ENCODE data around the gene EXOC4.

The EXOC4 gene

DNA sequence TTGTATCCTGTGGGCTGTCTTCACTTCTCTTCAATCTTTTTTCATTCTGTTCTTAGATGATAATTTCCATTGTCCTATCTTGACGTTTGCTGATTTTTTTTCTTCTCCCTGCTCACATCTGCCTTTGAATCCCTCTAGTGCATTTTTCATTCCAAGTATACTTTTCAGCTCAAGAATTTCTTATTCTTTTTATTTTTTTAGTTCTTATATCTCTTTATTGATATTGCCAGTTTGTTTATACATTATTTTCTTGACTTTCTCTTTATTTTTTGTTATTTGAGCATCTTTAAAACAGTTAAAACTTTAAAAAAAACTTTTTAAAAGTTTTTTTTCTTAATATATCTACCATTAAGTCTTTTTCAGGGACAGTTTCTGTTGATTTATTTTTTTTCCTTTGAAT lies 100.9 kb downstream of the EXOC4 start:
- H3K4me2 ChIP-seq (ENCODE audit: insufficient read depth, low read length, poor library complexity, severe bottlenecking) = no peak overlapping the region
- no peak overlapping the region for H3K23ac ChIP-seq (ENCODE audit: low read depth, low read length, poor library complexity)
- DNase-seq (ENCODE audit: low spot score) = no peak

GRCh38 chr7:133354546-133355324 lies 101.9 kb downstream of the EXOC4 start:
- no peak overlapping the region for H3K14ac ChIP-seq (ENCODE audit: low read length)
- no CpG with 5 or more reads among the region's 5 CpGs for WGBS, 2 donors (ENCODE audit: extremely low coverage in 2 of 2, insufficient read length in 2 of 2, insufficient replicate concordance in 1 of 2)
- H2BK5ac ChIP-seq (ENCODE audit: low read length) = no peak overlapping the region
- no peak overlapping the region for H4K91ac ChIP-seq (ENCODE audit: low read depth, low read length, poor library complexity)
- no peak overlapping the region for H3K18ac ChIP-seq (ENCODE audit: low read length)
- H2BK12ac ChIP-seq (ENCODE audit: low read length) = no peak overlapping the region
- H3K27me3 ChIP-seq (ENCODE audit: control insufficient read depth in 3 of 3, insufficient read depth in 3 of 3, low read depth in 1 of 3, low read length in 3 of 3) = no peaks in the 10 kb centered on the region
- H2AK5ac ChIP-seq (ENCODE audit: low read depth, low read length) = no peak overlapping the region
- H3K27ac ChIP-seq (replicated peaks; ENCODE audit: low read length) = no peak overlapping the region
- H3K4me3 ChIP-seq (ENCODE audit: low read length in 2 of 2) = no peak overlapping the region
- H3K36me3 ChIP-seq (replicated peaks in 1 of 2; ENCODE audit: control insufficient read depth in 2 of 2, insufficient read depth in 2 of 2, low read length in 2 of 2) = peaks cover 0 to 11% of the 10 kb centered on the region in 2 donors
- peaks cover 2 to 14% of the 10 kb centered on the region in 2 donors for H3K9me3 ChIP-seq (replicated peaks in 1 of 2; ENCODE audit: control insufficient read depth in 2 of 2, insufficient read depth in 1 of 2, low read depth in 1 of 2, low read length in 2 of 2)
- H3K4me1 ChIP-seq (ENCODE audit: control insufficient read depth in 2 of 2, insufficient read depth in 1 of 2, low read depth in 1 of 2, low read length in 2 of 2) = no peaks in the 10 kb centered on the region
- H3K9ac ChIP-seq (ENCODE audit: low read depth, low read length, poor library complexity) = no peak overlapping the region
- no peak overlapping the region for H2BK120ac ChIP-seq (ENCODE audit: low read depth, low read length)
- no peak overlapping the region for H2AFZ ChIP-seq (ENCODE audit: low read length)
- no peaks in the 10 kb centered on the region for H3K79me1 ChIP-seq (ENCODE audit: low read depth, low read length)
- no peak for DNase-seq (ENCODE audit: low spot score)
- H2BK15ac ChIP-seq (ENCODE audit: low read length) = no peak overlapping the region
- H3K4ac ChIP-seq (ENCODE audit: low read length) = no peak overlapping the region
- H3K23ac ChIP-seq (ENCODE audit: low read depth, low read length, poor library complexity) = no peak overlapping the region
- H3K4me2 ChIP-seq (ENCODE audit: insufficient read depth, low read length, poor library complexity, severe bottlenecking) = no peak overlapping the region
- no peak overlapping the region for H4K8ac ChIP-seq (ENCODE audit: low read depth, low read length)

More for the DNA sequence above, 100.9 kb downstream of the EXOC4 start:
- H3K18ac ChIP-seq (ENCODE audit: low read length) = no peak overlapping the region
- no peak overlapping the region for H3K9ac ChIP-seq (ENCODE audit: low read depth, low read length, poor library complexity)
- H3K4me1 ChIP-seq (ENCODE audit: control insufficient read depth in 2 of 2, insufficient read depth in 1 of 2, low read depth in 1 of 2, low read length in 2 of 2) = no peaks in the 10 kb centered on the region
- H2AK5ac ChIP-seq (ENCODE audit: low read depth, low read length) = no peak overlapping the region
- no peak overlapping the region for H2BK120ac ChIP-seq (ENCODE audit: low read depth, low read length)
- peaks cover 2 to 14% of the 10 kb centered on the region in 2 donors for H3K9me3 ChIP-seq (replicated peaks in 1 of 2; ENCODE audit: control insufficient read depth in 2 of 2, insufficient read depth in 1 of 2, low read depth in 1 of 2, low read length in 2 of 2)
- H2AFZ ChIP-seq (ENCODE audit: low read length) = no peak overlapping the region
- H2BK12ac ChIP-seq (ENCODE audit: low read length) = no peak overlapping the region
- H3K4me3 ChIP-seq (ENCODE audit: low read length in 2 of 2) = no peak overlapping the region
- H2BK15ac ChIP-seq (ENCODE audit: low read length) = no peak overlapping the region
- WGBS, 2 donors (ENCODE audit: extremely low coverage in 2 of 2, insufficient read length in 2 of 2, insufficient replicate concordance in 1 of 2) = no CpG with 5 or more reads among the region's 1 CpG
- H2BK5ac ChIP-seq (ENCODE audit: low read length) = no peak overlapping the region
- H3K14ac ChIP-seq (ENCODE audit: low read length) = no peak overlapping the region
- no peak overlapping the region for H3K27ac ChIP-seq (replicated peaks; ENCODE audit: low read length)
- no peaks in the 10 kb centered on the region for H3K79me1 ChIP-seq (ENCODE audit: low read depth, low read length)
- peaks cover 0 to 11% of the 10 kb centered on the region in 2 donors for H3K36me3 ChIP-seq (replicated peaks in 1 of 2; ENCODE audit: control insufficient read depth in 2 of 2, insufficient read depth in 2 of 2, low read length in 2 of 2)
- H4K91ac ChIP-seq (ENCODE audit: low read depth, low read length, poor library complexity) = no peak overlapping the region
- H3K4ac ChIP-seq (ENCODE audit: low read length) = no peak overlapping the region
- no peaks in the 10 kb centered on the region for H3K27me3 ChIP-seq (ENCODE audit: control insufficient read depth in 3 of 3, insufficient read depth in 3 of 3, low read depth in 1 of 3, low read length in 3 of 3)
- no peak overlapping the region for H4K8ac ChIP-seq (ENCODE audit: low read depth, low read length)

- H2BK120ac ChIP-seq (ENCODE audit: low read depth, low read length) = no peak overlapping the region
- H2BK5ac ChIP-seq (ENCODE audit: low read length) = no peak overlapping the region
- no peak overlapping the region for H2BK15ac ChIP-seq (ENCODE audit: low read length)
- H3K4ac ChIP-seq (ENCODE audit: low read length) = no peak overlapping the region
- H2AK5ac ChIP-seq (ENCODE audit: low read depth, low read length) = no peak overlapping the region
- H3K27ac ChIP-seq (replicated peaks; ENCODE audit: low read length) = no peak overlapping the region
- H2BK12ac ChIP-seq (ENCODE audit: low read length) = no peak overlapping the region
- no CpG with 5 or more reads among the region's 3 CpGs for WGBS, 2 donors (ENCODE audit: extremely low coverage in 2 of 2, insufficient read length in 2 of 2, insufficient replicate concordance in 1 of 2)
- H3K9ac ChIP-seq (ENCODE audit: low read depth, low read length, poor library complexity) = no peak overlapping the region
- DNase-seq (ENCODE audit: low spot score) = no peak
- H3K18ac ChIP-seq (ENCODE audit: low read length) = no peak overlapping the region
- H3K4me3 ChIP-seq (ENCODE audit: low read length in 2 of 2) = no peak overlapping the region
- H3K79me1 ChIP-seq (ENCODE audit: low read depth, low read length) = no peaks in the 10 kb centered on the region
- no peaks in the 10 kb centered on the region for H3K27me3 ChIP-seq (ENCODE audit: control insufficient read depth in 3 of 3, insufficient read depth in 3 of 3, low read depth in 1 of 3, low read length in 3 of 3)
- H3K4me2 ChIP-seq (ENCODE audit: insufficient read depth, low read length, poor library complexity, severe bottlenecking) = no peak overlapping the region
- H2AFZ ChIP-seq (ENCODE audit: low read length) = no peak overlapping the region
- H3K23ac ChIP-seq (ENCODE audit: low read depth, low read length, poor library complexity) = no peak overlapping the region
- H3K9me3 ChIP-seq (replicated peaks in 1 of 2; ENCODE audit: control insufficient read depth in 2 of 2, insufficient read depth in 1 of 2, low read depth in 1 of 2, low read length in 2 of 2) = peaks cover 2 to 14% of the 10 kb centered on the region in 2 donors
- no peak overlapping the region for H3K14ac ChIP-seq (ENCODE audit: low read length)
- no peak overlapping the region for H4K8ac ChIP-seq (ENCODE audit: low read depth, low read length)
- no peak overlapping the region for H4K91ac ChIP-seq (ENCODE audit: low read depth, low read length, poor library complexity)
- H3K36me3 ChIP-seq (replicated peaks in 1 of 2; ENCODE audit: control insufficient read depth in 2 of 2, insufficient read depth in 2 of 2, low read length in 2 of 2) = peaks cover 0 to 11% of the 10 kb centered on the region in 2 donors
- no peaks in the 10 kb centered on the region for H3K4me1 ChIP-seq (ENCODE audit: control insufficient read depth in 2 of 2, insufficient read depth in 1 of 2, low read depth in 1 of 2, low read length in 2 of 2)
Observed at GRCh38 chr7:133355325-133355708, 102.4 kb downstream of the EXOC4 start.

GRCh38 chr7:133355822-133356221 lies 102.9 kb downstream of the EXOC4 start:
- Histone ChIP-seq H3K36me3 (replicated peaks in 1 of 2; ENCODE audit: control insufficient read depth in 2 of 2, insufficient read depth in 2 of 2, low read length in 2 of 2) (peaks cover 0 to 11% of the 10 kb centered on the region in 2 donors), H4K8ac (ENCODE audit: low read depth, low read length) (no peak overlapping the region), H3K9me3 (replicated peaks in 1 of 2; ENCODE audit: control insufficient read depth in 2 of 2, insufficient read depth in 1 of 2, low read depth in 1 of 2, low read length in 2 of 2) (peaks cover 2 to 14% of the 10 kb centered on the region in 2 donors), H3K27me3 (ENCODE audit: control insufficient read depth in 3 of 3, insufficient read depth in 3 of 3, low read depth in 1 of 3, low read length in 3 of 3) (no peaks in the 10 kb centered on the region), H2BK5ac (ENCODE audit: low read length) (no peak overlapping the region), H2BK120ac (ENCODE audit: low read depth, low read length) (no peak overlapping the region), H3K18ac (ENCODE audit: low read length) (no peak overlapping the region), H3K4me3 (ENCODE audit: low read length in 2 of 2) (no peak overlapping the region), H2BK12ac (ENCODE audit: low read length) (no peak overlapping the region), H3K27ac (replicated peaks; ENCODE audit: low read length) (no peak overlapping the region), H3K14ac (ENCODE audit: low read length) (no peak overlapping the region), H3K4me1 (ENCODE audit: control insufficient read depth in 2 of 2, insufficient read depth in 1 of 2, low read depth in 1 of 2, low read length in 2 of 2) (no peaks in the 10 kb centered on the region), H3K23ac (ENCODE audit: low read depth, low read length, poor library complexity) (no peak overlapping the region), H2AK5ac (ENCODE audit: low read depth, low read length) (no peak overlapping the region), H3K4me2 (ENCODE audit: insufficient read depth, low read length, poor library complexity, severe bottlenecking) (no peak overlapping the region), H2BK15ac (ENCODE audit: low read length) (no peak overlapping the region), H4K91ac (ENCODE audit: low read depth, low read length, poor library complexity) (no peak overlapping the region), H3K4ac (ENCODE audit: low read length) (no peak overlapping the region), H3K9ac (ENCODE audit: low read depth, low read length, poor library complexity) (no peak overlapping the region), H3K79me1 (ENCODE audit: low read depth, low read length) (no peaks in the 10 kb centered on the region), H2AFZ (ENCODE audit: low read length) (no peak overlapping the region)
- WGBS, 2 donors (ENCODE audit: extremely low coverage in 2 of 2, insufficient read length in 2 of 2, insufficient replicate concordance in 1 of 2) = no CpG with 5 or more reads among the region's 3 CpGs
- no peak for DNase-seq (ENCODE audit: low spot score)
